DND-41 (cell line): Measurements from ENCODE around the gene EIF2B4.

Source experiments
- ATAC-seq: fragments of 200-7000 bp; cut with Tn5 transposase; 3 replicates; pipeline ENCODE4 v1.9.1; 2021; ENCODE audit warnings: low read depth; ENCODE audit not compliant: insufficient read depth
- DNase-seq: peaks from one replicate; pipeline ENCODE4 v3.0.0-alpha.2; 2020
- H2AFZ ChIP-seq: 2 replicates; pipeline ENCODE4 v1.6.0; 2012; ENCODE audit warnings: low read depth, low read length
- H3K27ac ChIP-seq: 2 replicates; pipeline ENCODE4 v1.5.1; 2012; ENCODE audit warnings: low read length, inconsistent platforms
- H3K27me3 ChIP-seq: fragments of 200-600 bp; sonication (generic); 2 replicates; pipeline ENCODE4 v1.6.0; 2012; ENCODE audit warnings: low read length, mild to moderate bottlenecking, inconsistent platforms; ENCODE audit not compliant: insufficient read depth, poor library complexity
- H3K36me3 ChIP-seq: 2 replicates; pipeline ENCODE4 v1.5.1; 2012; ENCODE audit warnings: low read length, inconsistent platforms; ENCODE audit not compliant: insufficient read depth
- H3K4me1 ChIP-seq: 2 replicates; pipeline ENCODE4 v1.5.1; 2012; ENCODE audit warnings: mild to moderate bottlenecking, low read length; ENCODE audit not compliant: insufficient read depth
- H3K4me2 ChIP-seq: 2 replicates; pipeline ENCODE4 v1.6.0; 2012; ENCODE audit warnings: mild to moderate bottlenecking, moderate library complexity, low read length, inconsistent platforms; ENCODE audit not compliant: insufficient read depth
- H3K4me3 ChIP-seq, 2 experiments: fragments of 200-600 bp in 1 of 2; shearing (Covaris generic) in 1 of 2; 2 replicates each; pipeline ENCODE4 v1.5.1; 2012 to 2016; ENCODE audit warnings: inconsistent platforms in 2 of 2, low read length in 2 of 2, mild to moderate bottlenecking in 2 of 2, low read depth in 1 of 2, moderate library complexity in 1 of 2
- H3K79me2 ChIP-seq: 2 replicates; pipeline ENCODE4 v1.6.0; 2012; ENCODE audit warnings: low read length, inconsistent platforms; ENCODE audit not compliant: insufficient read depth
- H3K9ac ChIP-seq: 2 replicates; pipeline ENCODE4 v1.6.0; 2012; ENCODE audit warnings: low read depth, mild to moderate bottlenecking, inconsistent platforms, low read length, moderate library complexity
- H3K9me3 ChIP-seq: 2 replicates; pipeline ENCODE4 v1.5.1; 2012; ENCODE audit warnings: low read length, moderate library complexity, mild to moderate bottlenecking, inconsistent platforms; ENCODE audit not compliant: insufficient read depth, severe bottlenecking
- H4K20me1 ChIP-seq: 2 replicates; pipeline ENCODE4 v1.6.0; 2012; ENCODE audit warnings: low read length; ENCODE audit not compliant: insufficient read depth
- EZH2 ChIP-seq: IDR thresholded peaks from 3 replicates; pipeline ENCODE4 v1.6.1; 2012; ENCODE audit warnings: borderline replicate concordance, low read depth, mild to moderate bottlenecking, moderate library complexity, low read length, inconsistent platforms; ENCODE audit not compliant: severe bottlenecking
- TF ChIP-seq, protein P1 (sequence below): IDR thresholded peaks from 2 replicates; pipeline ENCODE4 v1.5.1; 2012; ENCODE audit warnings: borderline replicate concordance, low read length, moderate library complexity, mild to moderate bottlenecking; ENCODE audit not compliant: poor library complexity, severe bottlenecking; ENCODE audit errors: extremely low read depth

Gene EIF2B4

DNA sequence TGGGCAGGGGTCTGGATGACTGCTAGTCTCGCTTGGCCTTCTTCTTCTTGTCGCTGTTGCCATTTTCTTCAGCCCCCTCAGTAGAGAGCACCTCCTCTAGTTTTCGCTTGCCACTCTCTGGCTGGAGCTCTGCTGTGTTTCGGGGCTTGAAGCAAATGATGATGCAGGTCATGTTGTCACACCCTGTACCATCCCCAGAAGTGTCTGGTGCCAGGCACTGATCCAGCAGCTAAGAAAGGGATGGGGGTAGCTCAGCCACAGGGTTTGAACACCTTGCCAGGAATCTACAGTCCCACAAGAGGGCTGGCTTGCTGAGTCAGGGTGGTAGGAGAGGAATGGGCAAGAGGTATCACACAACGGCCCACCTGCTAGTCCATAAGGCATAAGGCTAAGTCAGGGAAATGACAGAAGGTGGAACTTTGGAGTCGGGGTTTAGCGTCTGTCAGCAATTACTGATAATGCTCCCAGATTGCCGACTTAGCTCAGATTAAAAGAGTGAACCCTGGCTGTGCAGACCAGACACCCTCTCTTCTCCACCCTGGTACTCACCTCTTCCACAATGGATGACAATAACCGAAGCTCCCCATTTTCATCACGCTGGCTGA lies 11.5 kb upstream of the EIF2B4 start:
- no peak for DNase-seq
- Histone ChIP-seq H3K27me3 (no peaks in the 10 kb centered on the region), H3K4me2 (peak overlapping the region; percentile 69; the same call in 1 of the 2 replicates), H4K20me1 (peaks cover 29% of the 10 kb centered on the region; the same call in 1 of the 2 replicates), H3K4me1 (peaks cover 41% of the 10 kb centered on the region), H3K79me2 (peaks cover 37% of the 10 kb centered on the region), H3K9ac (peak overlapping the region; percentile 71; the same call in 1 of the 2 replicates), H3K9me3 (no peaks in the 10 kb centered on the region), H3K4me3 (peak overlapping the region in 1 of 2 experiments; percentile 75; a peak in 1 of 4 replicates), H3K36me3 (peaks cover 78% of the 10 kb centered on the region), H2AFZ (no peak overlapping the region), H3K27ac (peak overlapping the region; percentile 91; the same call in 1 of the 2 replicates)
- ATAC-seq, result no peak
- no peak for TF ChIP-seq EZH2
- TF ChIP-seq, protein P1, sequence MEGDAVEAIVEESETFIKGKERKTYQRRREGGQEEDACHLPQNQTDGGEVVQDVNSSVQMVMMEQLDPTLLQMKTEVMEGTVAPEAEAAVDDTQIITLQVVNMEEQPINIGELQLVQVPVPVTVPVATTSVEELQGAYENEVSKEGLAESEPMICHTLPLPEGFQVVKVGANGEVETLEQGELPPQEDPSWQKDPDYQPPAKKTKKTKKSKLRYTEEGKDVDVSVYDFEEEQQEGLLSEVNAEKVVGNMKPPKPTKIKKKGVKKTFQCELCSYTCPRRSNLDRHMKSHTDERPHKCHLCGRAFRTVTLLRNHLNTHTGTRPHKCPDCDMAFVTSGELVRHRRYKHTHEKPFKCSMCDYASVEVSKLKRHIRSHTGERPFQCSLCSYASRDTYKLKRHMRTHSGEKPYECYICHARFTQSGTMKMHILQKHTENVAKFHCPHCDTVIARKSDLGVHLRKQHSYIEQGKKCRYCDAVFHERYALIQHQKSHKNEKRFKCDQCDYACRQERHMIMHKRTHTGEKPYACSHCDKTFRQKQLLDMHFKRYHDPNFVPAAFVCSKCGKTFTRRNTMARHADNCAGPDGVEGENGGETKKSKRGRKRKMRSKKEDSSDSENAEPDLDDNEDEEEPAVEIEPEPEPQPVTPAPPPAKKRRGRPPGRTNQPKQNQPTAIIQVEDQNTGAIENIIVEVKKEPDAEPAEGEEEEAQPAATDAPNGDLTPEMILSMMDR, result no peak

GRCh38 chr2:27380626-27381545 lies 10.7 kb upstream of the EIF2B4 start, which contains the start of gene ZNF513:
TSS of gene ZNF513 (minus strand) at chr2:27380734. CDS start at chr2:27380526, 208 bp downstream.
- Histone ChIP-seq H3K4me1 (peaks cover 41% of the 10 kb centered on the region), H3K79me2 (peaks cover 39% of the 10 kb centered on the region), H3K27ac (peak within 1 kb of the TSS; percentile 91), H3K4me2 (peak within 1 kb of the TSS; percentile 69), H2AFZ (peak within 1 kb of the TSS; percentile 89), H3K4me3 (peak within 1 kb of the TSS; percentile 40 to 75; a peak in 3 of 4 replicates), H3K27me3 (no peaks in the 10 kb centered on the region), H3K9ac (peak within 1 kb of the TSS; percentile 71), H3K36me3 (peaks cover 78% of the 10 kb centered on the region), H3K9me3 (no peaks in the 10 kb centered on the region), H4K20me1 (peaks cover 26% of the 10 kb centered on the region; the same call in 1 of the 2 replicates)
- ATAC-seq (peak; percentile 89), DNase-seq (peak; percentile 90)
- TF ChIP-seq EZH2, result no peak
- TF ChIP-seq, protein P1, result no peak

- H3K9ac ChIP-seq, result peak overlapping the region; percentile 71
- H3K27me3 ChIP-seq, result no peaks in the 10 kb centered on the region
- peaks cover 78% of the 10 kb centered on the region for H3K36me3 ChIP-seq
- peak overlapping the region; percentile 40 to 75; a peak in 3 of 4 replicates for H3K4me3 ChIP-seq
- ATAC-seq (peak; percentile 17), DNase-seq (peak; percentile 36)
- H3K27ac ChIP-seq, result peak overlapping the region; percentile 91
- peaks cover 38% of the 10 kb centered on the region for H3K79me2 ChIP-seq
- TF ChIP-seq, protein P1, result no peak
- TF ChIP-seq EZH2, result no peak
- H3K9me3 ChIP-seq, result no peaks in the 10 kb centered on the region
- H3K4me2 ChIP-seq, result peak overlapping the region; percentile 69
- H4K20me1 ChIP-seq, result peaks cover 19% of the 10 kb centered on the region; the same call in 1 of the 2 replicates
- peaks cover 41% of the 10 kb centered on the region for H3K4me1 ChIP-seq
- H2AFZ ChIP-seq, result peak overlapping the region; percentile 36
These were observed 9.9 kb upstream of the EIF2B4 start for GRCh38 chr2:27379836-27380625.
